Esophagus muscularis mucosa (tissue), 4 donors: ENCODE measurements around the gene HS6ST2. TPM values are rescaled to one million over a fixed set of nuclear protein-coding genes. Genes with fewer than 3 reads are reported as not detected.

Experiments
- DNase-seq: peaks from one replicate; pipeline ENCODE4 v3.0.0-alpha.2; 2017; ENCODE audit errors: extremely low spot score
- H3K27ac ChIP-seq, 4 donors: fragments of 200-600 bp; sonication (generic); replicated peaks in 1 of 4; 1 replicate in 3 of 4; 2 replicates in 1 of 4; pipeline ENCODE4 v1.5.1; 2016 to 2019; ENCODE audit warnings: mild to moderate bottlenecking in 1 of 4
- H3K27me3 ChIP-seq, 4 donors: fragments of 200-600 bp; sonication (generic); one replicate each; pipeline versions ENCODE4 v1.5.1 to v1.6.0; 2016 to 2019
- H3K36me3 ChIP-seq, 4 donors: fragments of 200-600 bp; sonication (generic); one replicate each; pipeline ENCODE4 v1.5.1; 2016 to 2019
- H3K4me1 ChIP-seq, 4 donors: fragments of 200-600 bp; sonication (generic); one replicate each; pipeline ENCODE4 v1.5.1; 2016 to 2019
- H3K4me3 ChIP-seq, 4 donors: fragments of 200-600 bp; sonication (generic); 1 replicate in 2 of 4; 2 replicates in 2 of 4; pipeline ENCODE4 v1.5.1; 2016 to 2019; ENCODE audit warnings: mild to moderate bottlenecking in 4 of 4, moderate library complexity in 1 of 4
- H3K9me3 ChIP-seq, 4 donors: fragments of 200-600 bp; sonication (generic); 1 replicate in 3 of 4; 2 replicates in 1 of 4; pipeline ENCODE4 v1.5.1; 2016 to 2019
- CTCF ChIP-seq, 3 experiments: fragments of 200-600 bp in 2 of 3; fragments of 450-650 bp in 1 of 3; sonication (generic) in 2 of 3; IDR thresholded peaks; one replicate each; pipeline ENCODE4 v1.5.1; 2017 to 2019; ENCODE audit warnings: antibody characterized with exemption in 3 of 3, mild to moderate bottlenecking in 2 of 3, moderate library complexity in 1 of 3
- EP300 ChIP-seq: sonication (generic); formaldehyde crosslinking; IDR thresholded peaks from one replicate; pipeline ENCODE4 v1.6.1; 2017; ENCODE audit warnings: antibody characterized with exemption
- POLR2A ChIP-seq: fragments of 450-650 bp; IDR thresholded peaks from one replicate; pipeline ENCODE4 v1.6.1; 2017; ENCODE audit warnings: antibody characterized with exemption, moderate library complexity, mild to moderate bottlenecking, low read depth
- POLR2AphosphoS5 ChIP-seq, 2 donors: sonication (generic); formaldehyde crosslinking; IDR thresholded peaks; one replicate each; pipeline ENCODE4 v1.6.1; 2017; ENCODE audit warnings: antibody characterized with exemption in 2 of 2
- WGBS: methylation state at CpG from one replicate; pipeline ENCODE4 v1.1.5; 2018; 5-methylcytosine and 5-hydroxymethylcytosine counted together
- intact Hi-C: fragments of 100-400 bp; cut with DNase I; formaldehyde crosslinking; loops from one replicate; pipeline ENCODE4 v1.15.1; 2023
- total RNA-seq, 4 donors: library from RNA; depleted of rRNA; stranded (reverse); fragments of >200 nt; gene quantifications; one replicate each; pipeline versions ENCODE4 v1.1.0 to v1.2.1, GENCODE V29; 2016

HS6ST2 gene
- total RNA-seq, 4 donors from 2014 or later = 0.29 to 0.99 TPM; not detected in 2

- no peak overlapping the region for H3K4me3 ChIP-seq
- H3K4me1 ChIP-seq = no peaks in the 10 kb centered on the region
- no peaks in the 10 kb centered on the region for H3K9me3 ChIP-seq
- no peaks in the 10 kb centered on the region for H3K27me3 ChIP-seq
- no peak overlapping the region for H3K27ac ChIP-seq
- 63% methylated on average over 4 of the region's 4 CpGs for WGBS
- no peak for DNase-seq
- no peak for TF ChIP-seq CTCF (IDR thresholded peaks at IDR 0.05)
- no peak for TF ChIP-seq POLR2AphosphoS5 (IDR thresholded peaks at IDR 0.05)
- TF ChIP-seq EP300 = no peak
- TF ChIP-seq POLR2A = no peak
- intact Hi-C loops = no loop called here
- no peaks in the 10 kb centered on the region for H3K36me3 ChIP-seq
Measured at GRCh38 chrX:132610536-132610935, 347.9 kb downstream of the HS6ST2 start.

GRCh38 chrX:132609362-132609848 is 349.0 kb downstream of the HS6ST2 start:
- H3K27ac ChIP-seq = no peak overlapping the region
- DNase-seq = no peak
- no peaks in the 10 kb centered on the region for H3K9me3 ChIP-seq
- intact Hi-C loops = no loop called here
- no peaks in the 10 kb centered on the region for H3K4me1 ChIP-seq
- 79% methylated on average over 1 of the region's 1 CpG for WGBS
- H3K4me3 ChIP-seq = no peak overlapping the region
- no peaks in the 10 kb centered on the region for H3K27me3 ChIP-seq
- TF ChIP-seq EP300 (no peak), POLR2AphosphoS5 (IDR thresholded peaks at IDR 0.05) (no peak), CTCF (IDR thresholded peaks at IDR 0.05) (no peak), POLR2A (no peak)
- no peaks in the 10 kb centered on the region for H3K36me3 ChIP-seq

GRCh38 chrX:132603700-132604286 is 354.6 kb downstream of the HS6ST2 start:
- intact Hi-C loops = no loop called here

GRCh38 chrX:132602701-132603100 is 355.7 kb downstream of the HS6ST2 start:
- Histone ChIP-seq H3K36me3 (no peaks in the 10 kb centered on the region), H3K4me3 (no peak overlapping the region), H3K27me3 (peaks cover 0 to 5% (median 0%) of the 10 kb centered on the region in 4 donors), H3K9me3 (no peaks in the 10 kb centered on the region), H3K4me1 (no peaks in the 10 kb centered on the region), H3K27ac (no peak overlapping the region)
- TF ChIP-seq POLR2A (no peak), POLR2AphosphoS5 (IDR thresholded peaks at IDR 0.05) (no peak), EP300 (no peak), CTCF (IDR thresholded peaks at IDR 0.05) (no peak)
- 55% methylated on average over 4 of the region's 4 CpGs for WGBS
- no peak for DNase-seq
- intact Hi-C loops = no loop called here

More at GRCh38 chrX:132603700-132604286, 354.6 kb downstream of the HS6ST2 start:
- no peaks in the 10 kb centered on the region for H3K4me1 ChIP-seq
- no peak overlapping the region for H3K27ac ChIP-seq
- TF ChIP-seq POLR2A = no peak
- no peak for TF ChIP-seq EP300
- TF ChIP-seq POLR2AphosphoS5 (IDR thresholded peaks at IDR 0.05) = no peak
- TF ChIP-seq CTCF (IDR thresholded peaks at IDR 0.05) = no peak
- no peak overlapping the region for H3K4me3 ChIP-seq
- peaks cover 0 to 5% (median 0%) of the 10 kb centered on the region in 4 donors for H3K27me3 ChIP-seq
- DNase-seq = no peak
- no peaks in the 10 kb centered on the region for H3K9me3 ChIP-seq
- 77% methylated on average over 6 of the region's 6 CpGs for WGBS
- no peaks in the 10 kb centered on the region for H3K36me3 ChIP-seq

GRCh38 chrX:132594999-132595398 is 363.4 kb downstream of the HS6ST2 start:
- Histone ChIP-seq H3K4me1 (no peaks in the 10 kb centered on the region), H3K4me3 (no peak overlapping the region), H3K27ac (no peak overlapping the region), H3K9me3 (no peaks in the 10 kb centered on the region), H3K36me3 (no peaks in the 10 kb centered on the region), H3K27me3 (no peaks in the 10 kb centered on the region)
- TF ChIP-seq POLR2A (no peak), POLR2AphosphoS5 (IDR thresholded peaks at IDR 0.05) (no peak)
- DNase-seq = no peak
- intact Hi-C loops = no loop called here
- WGBS = 59% methylated on average over 3 of the region's 3 CpGs
